Prostate gland (tissue), 2 donors: Measurements from ENCODE around the gene ARV1. TPM values are rescaled to one million over a fixed set of nuclear protein-coding genes. Genes with fewer than 3 reads are reported as not detected.

Experiments used
- DNase-seq: peaks from one replicate; pipeline ENCODE4 v3.0.0-alpha.2; 2019; ENCODE audit warnings: low spot score
- H3K27ac ChIP-seq, 2 donors: fragments of 200-600 bp; sonication (generic); 2 replicates each; pipeline ENCODE4 v1.5.1; 2017 to 2019
- H3K27me3 ChIP-seq: fragments of 200-600 bp; sonication (generic); replicated peaks from 2 replicates; pipeline ENCODE4 v1.5.1; 2019; ENCODE audit not compliant: insufficient read depth
- H3K36me3 ChIP-seq, 2 donors: fragments of 200-600 bp; sonication (generic); 1 replicate in 1 of 2; 2 replicates in 1 of 2; pipeline versions ENCODE4 v1.5.1 to v1.8.1; 2017 to 2019
- H3K4me1 ChIP-seq: fragments of 200-600 bp; sonication (generic); replicated peaks from 2 replicates; pipeline ENCODE4 v1.5.1; 2019
- H3K4me3 ChIP-seq, 2 donors: fragments of 200-600 bp; sonication (generic); 2 replicates each; pipeline ENCODE4 v1.5.1; 2017 to 2019
- H3K9me3 ChIP-seq: fragments of 200-600 bp; sonication (generic); 2 replicates; pipeline ENCODE4 v1.5.1; 2017
- CTCF ChIP-seq, 4 experiments: fragments of 200-600 bp in 2 of 4; fragments of 450-650 bp in 2 of 4; sonication (generic) in 2 of 4; IDR thresholded peaks; 1 replicate in 3 of 4; 2 replicates in 1 of 4; pipeline ENCODE4 v1.5.1; 2016 to 2019; ENCODE audit warnings: antibody characterized with exemption in 4 of 4, mild to moderate bottlenecking in 2 of 4, moderate library complexity in 2 of 4
- POLR2A ChIP-seq: fragments of 450-650 bp; IDR thresholded peaks from one replicate; pipeline ENCODE4 v1.6.1; 2016; ENCODE audit warnings: antibody characterized with exemption, mild to moderate bottlenecking
- POLR2AphosphoS5 ChIP-seq: sonication (generic); formaldehyde crosslinking; IDR thresholded peaks from one replicate; pipeline ENCODE4 v1.6.1; 2017; ENCODE audit warnings: antibody characterized with exemption
- WGBS: methylation state at CpG from one replicate; pipeline ENCODE4 v1.1.5; 2018; 5-methylcytosine and 5-hydroxymethylcytosine counted together
- intact Hi-C: fragments of 100-400 bp; cut with DNase I; formaldehyde crosslinking; loops from one replicate; pipeline ENCODE4 v1.14.2; 2022
- total RNA-seq, 2 donors: library from RNA; depleted of rRNA; stranded (reverse); fragments of >200 nt; gene quantifications; one replicate each; pipeline ENCODE4 v1.1.0, GENCODE V29; 2016

The ARV1 gene
- total RNA-seq, 2 donors from 2014 or later: 27.6 to 29.6 TPM

GRCh38 chr1:230975636-230976035 is 3.3 kb upstream of the ARV1 start:
- H3K4me3 ChIP-seq: no peak overlapping the region
- TF ChIP-seq CTCF (IDR thresholded peaks at IDR 0.05): no peak
- no peak for TF ChIP-seq POLR2AphosphoS5
- no peak for DNase-seq
- peaks cover 4% of the 10 kb centered on the region for H3K4me1 ChIP-seq
- 81% methylated on average over 3 of the region's 3 CpGs for WGBS
- no peaks in the 10 kb centered on the region for H3K9me3 ChIP-seq
- no peaks in the 10 kb centered on the region for H3K36me3 ChIP-seq
- intact Hi-C loops: no loop called here
- no peak overlapping the region for H3K27ac ChIP-seq
- H3K27me3 ChIP-seq: no peaks in the 10 kb centered on the region

GRCh38 chr1:230976360-230976759 is 2.5 kb upstream of the ARV1 start:
- H3K27ac ChIP-seq: no peak overlapping the region
- H3K4me1 ChIP-seq: peaks cover 4% of the 10 kb centered on the region
- intact Hi-C loops: no loop called here
- no peak for TF ChIP-seq CTCF (IDR thresholded peaks at IDR 0.05)
- TF ChIP-seq POLR2A: no peak
- no peak for TF ChIP-seq POLR2AphosphoS5
- 91% methylated on average over 4 of the region's 4 CpGs for WGBS
- no peaks in the 10 kb centered on the region for H3K9me3 ChIP-seq
- DNase-seq: no peak
- no peaks in the 10 kb centered on the region for H3K36me3 ChIP-seq
- no peak overlapping the region for H3K4me3 ChIP-seq
- H3K27me3 ChIP-seq: no peaks in the 10 kb centered on the region

- no peak for TF ChIP-seq POLR2AphosphoS5
- TF ChIP-seq CTCF (IDR thresholded peaks at IDR 0.05): no peak
- no peak for TF ChIP-seq POLR2A
- no peaks in the 10 kb centered on the region for H3K27me3 ChIP-seq
- H3K4me1 ChIP-seq: peaks cover 4% of the 10 kb centered on the region
- peak overlapping the region in 1 of 2 donors; percentile 10 for H3K27ac ChIP-seq
- no peaks in the 10 kb centered on the region for H3K36me3 ChIP-seq
- no peak for DNase-seq
- H3K4me3 ChIP-seq: peak overlapping the region in 1 of 2 donors; percentile 74
- H3K9me3 ChIP-seq: no peaks in the 10 kb centered on the region
- intact Hi-C loops: no loop called here
- WGBS: 50% methylated on average over 14 of the region's 14 CpGs
Observed at GRCh38 chr1:230976825-230977747, 1.8 kb upstream of the ARV1 start.

- Histone ChIP-seq H3K4me3 (peak overlapping the region; percentile 72 to 74), H3K36me3 (no peaks in the 10 kb centered on the region), H3K9me3 (no peaks in the 10 kb centered on the region), H3K27me3 (no peaks in the 10 kb centered on the region), H3K27ac (peak overlapping the region; percentile 10 to 45), H3K4me1 (peaks cover 4% of the 10 kb centered on the region)
- intact Hi-C loops: no loop called here
- DNase-seq: peak; percentile 5
- no peak for TF ChIP-seq POLR2AphosphoS5
- no peak for TF ChIP-seq CTCF (IDR thresholded peaks at IDR 0.05)
- no peak for TF ChIP-seq POLR2A
- WGBS: 2% methylated on average over 34 of the region's 52 CpGs
Observed at GRCh38 chr1:230977761-230978490, 968 bp upstream of the ARV1 start.
